Muscle of leg (tissue), 11 donors: ENCODE results near the gene STAC. TPM values are rescaled to one million over a fixed set of nuclear protein-coding genes. Genes with fewer than 3 reads are reported as not detected.
"Not testable (repeated sequence)": the region's sequence is repeated elsewhere in the genome, so short reads cannot be mapped to it uniquely, and the experiment has no call there.

Source experiments
- DNase-seq: peaks from one replicate; pipeline ENCODE4 v3.0.0; 2013
- H3K27ac ChIP-seq: one replicate; pipeline ENCODE4 v1.5.1; 2013; ENCODE audit warnings: mild to moderate bottlenecking, low read length, control low read depth
- H3K27me3 ChIP-seq: one replicate; pipeline ENCODE4 v1.6.1; 2013; ENCODE audit warnings: low read length; ENCODE audit not compliant: control insufficient read depth, insufficient read depth
- H3K36me3 ChIP-seq: one replicate; pipeline ENCODE4 v1.6.1; 2013; ENCODE audit warnings: low read length; ENCODE audit not compliant: control insufficient read depth, insufficient read depth
- H3K4me1 ChIP-seq: one replicate; pipeline ENCODE4 v1.6.1; 2013; ENCODE audit warnings: low read length; ENCODE audit not compliant: control insufficient read depth, insufficient read depth
- H3K4me3 ChIP-seq: one replicate; pipeline ENCODE4 v1.5.1; 2013; ENCODE audit warnings: low read length, control low read depth
- H3K9me3 ChIP-seq: replicated peaks from 2 replicates; pipeline ENCODE4 v1.6.1; 2013; ENCODE audit warnings: low read depth, low read length; ENCODE audit not compliant: control insufficient read depth
- WGBS: methylation state at CpG from one replicate; pipeline ENCODE4 v1.1.5; 2013; ENCODE audit warnings: missing lambda C conversion rate; ENCODE audit not compliant: insufficient coverage; 5-methylcytosine and 5-hydroxymethylcytosine counted together
- polyA plus RNA-seq, 8 donors: library from polyadenylated mRNA; unstranded; fragments of 120-200 nt; gene quantifications; one replicate each; pipeline versions ENCODE4 v1.2.1 to v1.2.3, GENCODE V29; 2013; ENCODE audit warnings: inconsistent platforms in 1 of 8, low replicate concordance in 1 of 8; ENCODE audit not compliant: insufficient read length in 8 of 8, insufficient read depth in 1 of 8
- total RNA-seq: library from RNA; stranded (reverse); fragments of 120-200 nt; gene quantifications from one replicate; pipeline ENCODE4 v1.2.4, GENCODE V29; 2013

Gene STAC
- total and polyA plus RNA-seq, 9 donors, result 29.9 to 73.5 (median 44.4) TPM

DNA sequence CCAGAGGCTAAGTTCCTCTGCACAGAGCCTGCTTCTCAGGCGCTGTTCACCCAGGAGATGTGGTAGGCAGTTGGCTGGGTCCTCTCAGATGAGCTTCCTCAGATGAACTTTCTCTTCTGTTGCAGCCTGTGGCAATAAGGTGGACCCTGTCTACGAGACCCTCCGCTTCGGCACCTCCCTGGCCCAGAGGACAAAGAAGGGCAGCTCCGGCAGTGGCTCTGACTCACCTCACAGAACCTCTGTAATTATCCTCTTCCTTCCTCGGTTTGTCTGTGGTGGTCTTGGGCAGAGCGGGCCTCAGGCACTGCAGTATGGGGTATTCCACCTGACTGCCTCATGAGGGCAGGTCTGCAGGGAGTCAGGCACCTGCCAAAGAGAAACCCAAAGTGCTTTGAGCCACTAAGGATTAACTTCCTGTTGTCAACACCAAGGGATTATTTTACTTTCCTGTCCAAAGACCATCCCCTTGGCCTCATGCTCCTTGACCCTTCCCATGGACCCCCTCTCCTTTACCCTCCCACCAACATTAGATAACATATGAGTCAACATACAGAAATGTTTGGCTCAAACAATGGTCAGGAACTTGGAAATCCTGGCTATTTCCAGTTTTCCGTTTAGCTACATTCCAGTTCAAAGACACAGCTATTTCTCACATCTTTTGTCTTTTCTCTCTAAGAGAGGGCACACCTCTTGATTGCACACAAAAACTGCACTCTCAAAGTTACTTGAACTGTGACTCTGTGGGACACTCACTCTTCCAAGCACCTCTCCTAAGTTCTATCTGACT, 105.9 kb downstream of the STAC start:
- no peak for DNase-seq
- WGBS, result 89% methylated on average over 4 of the region's 8 CpGs
- H3K4me1 ChIP-seq, result peaks cover 6% of the 10 kb centered on the region
- no peaks in the 10 kb centered on the region for H3K27me3 ChIP-seq
- no peaks in the 10 kb centered on the region for H3K9me3 ChIP-seq
- H3K4me3 ChIP-seq, result no peak overlapping the region
- no peak overlapping the region for H3K27ac ChIP-seq
- peaks cover 16% of the 10 kb centered on the region for H3K36me3 ChIP-seq

DNA sequence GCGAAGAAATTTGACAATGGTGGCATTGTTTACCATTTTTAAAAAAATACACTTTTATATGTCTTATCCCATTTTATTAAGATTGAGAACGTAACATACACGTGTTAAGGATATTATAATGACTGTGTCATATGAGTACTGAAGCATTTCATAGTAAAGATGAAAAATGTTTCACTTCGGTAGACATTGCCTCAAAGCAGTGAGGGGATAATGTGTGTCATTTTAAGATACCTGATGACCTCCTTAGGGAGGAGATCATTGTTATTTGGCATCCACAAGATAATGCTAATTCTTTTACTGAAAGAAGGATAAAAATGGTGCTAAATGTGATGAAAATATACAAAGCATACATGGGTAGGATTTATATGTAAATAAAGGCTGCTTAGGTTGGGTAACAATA, 107.3 kb downstream of the STAC start:
- no peak overlapping the region for H3K27ac ChIP-seq
- no peak for DNase-seq
- peaks cover 16% of the 10 kb centered on the region for H3K36me3 ChIP-seq
- no peak overlapping the region for H3K4me3 ChIP-seq
- peaks cover 6% of the 10 kb centered on the region for H3K4me1 ChIP-seq
- whole genome bisulfite sequencing, result no CpG with 5 or more reads among the region's 4 CpGs
- H3K27me3 ChIP-seq, result no peaks in the 10 kb centered on the region
- no peaks in the 10 kb centered on the region for H3K9me3 ChIP-seq

DNA sequence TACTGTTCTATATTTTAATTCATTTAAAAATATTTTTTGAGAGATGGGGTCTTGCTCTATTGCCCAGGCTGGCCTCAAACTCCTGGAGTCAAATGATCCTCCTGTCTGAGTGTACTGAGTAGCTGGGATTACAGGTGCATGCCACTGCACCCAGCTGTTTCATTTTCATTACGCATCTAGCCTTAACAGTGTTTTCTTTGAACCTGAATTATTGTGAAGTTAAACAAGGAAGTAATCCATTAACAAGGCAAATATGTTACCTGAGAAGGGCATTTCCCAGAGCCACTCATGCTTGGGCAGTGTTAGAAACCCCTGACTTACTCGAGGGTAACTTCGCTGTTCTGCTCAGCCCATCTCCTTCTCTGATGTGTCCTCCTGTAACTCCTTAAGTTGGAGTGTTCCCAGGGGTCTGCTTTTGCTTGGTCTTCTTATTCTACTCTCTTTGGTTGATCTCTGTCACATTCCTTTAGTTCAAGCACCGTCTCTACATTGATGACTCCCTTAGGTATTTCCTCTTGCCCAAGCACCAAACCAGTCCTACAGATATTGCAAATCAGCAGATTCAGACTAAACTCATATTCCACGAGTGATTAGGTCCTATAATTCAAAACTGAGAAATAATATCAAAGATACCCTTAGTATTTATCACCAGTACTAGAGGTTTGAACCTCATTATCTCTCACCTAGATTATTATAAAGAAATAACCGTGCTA, 107.9 kb downstream of the STAC start:
- peaks cover 2% of the 10 kb centered on the region for H3K4me1 ChIP-seq
- no peaks in the 10 kb centered on the region for H3K9me3 ChIP-seq
- no peak overlapping the region for H3K27ac ChIP-seq
- no peak overlapping the region for H3K4me3 ChIP-seq
- 73% methylated on average over 4 of the region's 6 CpGs for WGBS
- no peaks in the 10 kb centered on the region for H3K27me3 ChIP-seq
- H3K36me3 ChIP-seq, result peaks cover 20% of the 10 kb centered on the region
- DNase-seq, result no peak

DNA sequence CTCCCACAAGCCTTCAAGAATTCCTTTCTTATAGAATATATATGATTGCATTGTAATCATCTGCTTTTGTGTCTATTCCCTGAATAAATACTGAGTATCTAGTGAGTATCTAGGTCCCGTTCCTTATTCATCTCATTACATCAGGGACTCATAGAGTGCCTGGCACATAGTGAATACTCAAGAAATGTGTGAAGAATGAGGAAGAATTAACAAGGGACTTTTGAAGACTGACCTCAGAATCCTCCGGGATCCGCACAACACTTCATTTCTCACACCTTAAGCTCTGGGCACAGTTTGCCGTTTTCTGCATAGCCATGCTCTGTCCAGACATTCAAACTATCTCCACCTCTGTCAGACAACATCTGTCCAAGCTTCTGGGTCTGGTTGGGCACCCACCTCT, 108.8 kb downstream of the STAC start:
- H3K27ac ChIP-seq, result no peak overlapping the region
- peaks cover 2% of the 10 kb centered on the region for H3K4me1 ChIP-seq
- no peaks in the 10 kb centered on the region for H3K27me3 ChIP-seq
- H3K36me3 ChIP-seq, result peaks cover 22% of the 10 kb centered on the region
- H3K9me3 ChIP-seq, result no peaks in the 10 kb centered on the region
- DNase-seq, result no peak
- WGBS, result 72% methylated on average over 2 of the region's 4 CpGs
- no peak overlapping the region for H3K4me3 ChIP-seq

DNA sequence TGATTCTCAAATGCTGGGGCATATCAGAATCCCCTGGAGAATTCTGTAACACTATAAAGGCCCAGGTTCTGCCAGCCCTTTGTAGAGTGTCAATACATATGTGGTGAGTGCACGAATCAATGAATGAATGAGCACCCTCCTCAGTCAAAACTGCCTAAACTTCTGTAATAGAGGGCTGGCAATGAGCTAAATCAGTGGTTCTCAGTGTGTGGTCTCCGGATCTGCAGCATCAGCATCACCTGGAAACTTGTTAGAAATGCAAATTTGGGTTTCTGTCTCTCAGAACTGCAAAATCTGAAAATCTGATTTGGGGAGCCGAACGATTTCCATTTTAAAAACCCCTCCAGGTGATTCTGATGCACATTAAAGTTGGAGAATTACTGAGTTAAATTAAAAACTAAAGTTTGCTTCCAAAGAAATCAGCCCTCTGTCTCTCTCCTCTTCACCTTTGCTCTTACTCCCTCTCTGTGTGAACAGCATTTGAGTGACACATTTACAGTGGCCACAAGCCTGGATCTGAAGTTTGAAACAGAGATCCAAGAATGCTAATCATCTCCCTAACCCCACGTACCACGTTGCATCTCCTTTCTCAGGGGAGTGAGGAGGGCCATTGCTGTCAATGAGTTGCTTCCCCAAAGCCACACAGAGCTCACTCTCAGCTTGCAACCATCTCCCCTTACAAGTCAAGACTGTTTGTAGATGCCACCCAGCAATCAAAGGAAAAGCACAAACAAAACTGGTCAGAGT, 109.5 kb downstream of the STAC start:
- Histone ChIP-seq H3K27ac (no peak overlapping the region), H3K27me3 (no peaks in the 10 kb centered on the region), H3K4me3 (no peak overlapping the region), H3K9me3 (no peaks in the 10 kb centered on the region), H3K36me3 (peaks cover 22% of the 10 kb centered on the region), H3K4me1 (peaks cover 10% of the 10 kb centered on the region)
- no peak for DNase-seq
- WGBS, result no CpG with 5 or more reads among the region's 6 CpGs

DNA sequence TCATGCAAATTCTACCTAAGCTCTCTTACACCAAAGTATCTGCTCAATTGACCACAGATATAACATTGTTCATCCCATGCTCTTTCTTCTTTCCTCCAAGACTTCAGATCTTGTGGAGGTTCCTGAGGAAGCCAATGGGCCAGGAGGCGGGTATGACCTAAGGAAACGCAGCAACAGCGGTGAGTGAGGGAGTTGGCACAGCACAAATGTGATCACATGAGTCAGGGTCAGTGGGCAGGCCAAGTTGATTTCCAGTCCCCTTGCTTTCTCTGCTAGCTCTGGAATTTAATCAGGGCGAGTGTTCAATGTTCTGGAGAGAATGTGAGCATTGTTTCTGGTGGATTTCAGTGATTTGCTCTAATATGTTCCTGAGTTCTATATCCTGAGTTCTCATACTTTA, 112.7 kb downstream of the STAC start:
- Histone ChIP-seq H3K27ac (no peak overlapping the region), H3K4me1 (peaks cover 10% of the 10 kb centered on the region), H3K36me3 (peaks cover 5% of the 10 kb centered on the region), H3K4me3 (no peak overlapping the region), H3K27me3 (no peaks in the 10 kb centered on the region), H3K9me3 (no peaks in the 10 kb centered on the region)
- 96% methylated on average over 3 of the region's 4 CpGs for WGBS
- DNase-seq, result no peak

DNA sequence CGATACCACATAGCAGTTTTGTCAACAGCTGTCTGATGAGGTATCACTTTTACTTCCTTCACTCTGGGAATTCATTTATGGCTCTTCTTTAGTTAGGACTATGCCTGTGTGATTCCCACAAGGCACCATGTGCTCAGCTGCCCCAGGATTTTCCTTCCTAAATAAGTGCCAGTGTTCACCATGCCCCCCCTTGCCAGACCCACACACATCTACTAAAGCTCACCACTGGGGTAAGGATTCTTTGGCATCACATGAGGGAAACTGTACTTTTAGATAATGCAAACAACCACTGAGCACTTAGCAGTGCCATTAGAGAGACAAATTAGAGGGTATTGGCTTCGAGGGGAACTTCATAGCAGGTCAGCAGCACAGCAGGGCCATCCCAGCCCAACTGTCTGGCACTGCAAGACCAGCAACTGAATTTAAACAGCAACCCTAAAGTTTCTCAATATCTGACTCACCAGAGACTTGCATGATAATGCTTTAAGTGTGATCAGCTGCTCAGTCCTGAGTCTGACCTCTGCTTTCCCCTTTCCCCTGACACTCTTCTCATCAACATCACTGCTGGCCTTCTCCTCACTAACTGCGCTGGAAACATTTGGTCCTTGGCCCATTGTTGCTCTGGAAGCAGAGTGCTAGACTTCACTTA, 114.3 kb downstream of the STAC start:
- H3K9me3 ChIP-seq, result no peaks in the 10 kb centered on the region
- no peak overlapping the region for H3K4me3 ChIP-seq
- H3K36me3 ChIP-seq, result peaks cover 5% of the 10 kb centered on the region
- 13% methylated on average over 2 of the region's 3 CpGs for WGBS
- H3K27me3 ChIP-seq, result no peaks in the 10 kb centered on the region
- DNase-seq, result peak; percentile 65
- peak overlapping the region; percentile 60 for H3K27ac ChIP-seq
- H3K4me1 ChIP-seq, result peaks cover 10% of the 10 kb centered on the region

DNA sequence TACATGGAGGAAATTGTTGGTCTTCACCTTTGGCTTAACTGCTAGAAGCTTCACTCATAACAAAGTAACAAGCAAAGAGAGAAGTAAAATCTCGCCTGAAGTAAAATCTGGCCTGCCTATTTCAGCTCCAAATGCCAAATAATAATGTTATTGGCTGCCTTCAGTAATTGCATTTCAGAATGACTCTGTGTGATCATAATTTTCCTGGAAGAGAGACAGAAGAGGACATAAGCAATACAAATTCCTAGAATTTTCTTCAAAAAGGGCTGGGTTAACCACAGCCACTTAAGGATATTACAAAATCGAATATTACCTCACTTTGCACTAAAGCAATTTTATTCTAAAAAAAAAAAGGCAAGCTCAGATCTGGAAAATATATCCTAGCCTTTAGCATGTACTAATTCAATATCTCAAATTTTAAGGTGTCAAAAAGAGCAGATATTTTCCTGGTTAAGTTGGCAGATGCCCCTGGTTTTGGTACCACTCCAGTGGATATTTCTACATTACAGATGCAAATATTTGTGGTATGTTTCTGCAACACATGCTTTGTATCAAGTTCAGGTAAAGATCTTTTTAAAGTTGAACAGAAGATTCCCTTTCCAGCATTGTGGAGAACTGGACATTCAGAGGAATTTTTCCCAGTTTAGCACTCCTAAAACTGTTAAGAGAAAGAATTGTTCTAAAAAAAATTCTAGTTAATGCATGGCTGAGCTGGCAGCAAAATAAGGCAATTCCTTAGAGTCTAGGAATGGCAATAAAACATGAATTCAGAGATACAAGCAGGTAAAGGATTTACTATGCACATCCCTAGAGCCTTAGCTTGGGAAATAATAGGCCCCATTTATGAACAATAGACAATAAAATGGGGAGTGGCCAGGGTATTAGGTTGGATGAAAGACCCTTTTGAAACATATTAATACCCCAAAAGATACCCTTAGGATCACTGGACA, 116.7 kb downstream of the STAC start:
- H3K4me3 ChIP-seq, result no peak overlapping the region
- peak overlapping the region; percentile 60 for H3K27ac ChIP-seq
- H3K9me3 ChIP-seq, result no peaks in the 10 kb centered on the region
- peaks cover 8% of the 10 kb centered on the region for H3K4me1 ChIP-seq
- WGBS, result no CpG with 5 or more reads among the region's 2 CpGs
- H3K27me3 ChIP-seq, result no peaks in the 10 kb centered on the region
- peak; percentile 98 for DNase-seq
- peaks cover 5% of the 10 kb centered on the region for H3K36me3 ChIP-seq

DNA sequence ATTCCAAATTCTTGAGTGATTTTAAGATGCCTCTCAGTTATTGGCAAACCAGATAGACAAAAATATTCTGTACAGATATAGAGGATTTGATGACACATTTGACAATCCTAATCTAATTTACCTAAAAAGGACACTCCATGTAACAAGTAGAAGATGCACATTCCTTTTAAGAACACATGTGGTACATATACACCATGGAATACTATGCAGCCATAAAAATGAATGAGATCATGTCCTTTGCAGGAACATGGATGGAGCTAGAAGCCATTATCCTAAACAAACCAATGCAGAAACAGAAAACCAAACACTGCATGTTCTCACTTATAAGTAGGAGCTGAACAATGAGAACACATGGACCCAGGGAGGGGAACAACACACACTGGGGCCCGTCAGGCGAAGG, 119.7 kb downstream of the STAC start:
- DNase-seq, H3K27ac ChIP-seq, H3K9me3 ChIP-seq, H3K4me3 ChIP-seq, H3K27me3 ChIP-seq, H3K36me3 ChIP-seq, H3K4me1 ChIP-seq: not testable (repeated sequence)
- WGBS, result no CpG with 5 or more reads among the region's 2 CpGs
